Ishikawa (cell line): ENCODE data around the gene FGF2.

ENCODE experiments used
- CEBPB ChIP-seq: IDR thresholded peaks from 2 replicates; pipeline ENCODE4 v1.6.1; 2012
- CREB1 ChIP-seq: IDR thresholded peaks from 2 replicates; pipeline ENCODE4 v1.6.1; 2012; ENCODE audit warnings: low read depth
- EGR1 ChIP-seq: IDR thresholded peaks from 2 replicates; pipeline ENCODE4 v1.6.1; 2012
- EP300 ChIP-seq: IDR thresholded peaks from 2 replicates; pipeline ENCODE4 v1.6.1; 2012; ENCODE audit warnings: borderline replicate concordance
- FOXM1 ChIP-seq: IDR thresholded peaks from 2 replicates; pipeline ENCODE4 v1.6.1; 2012; ENCODE audit warnings: low read depth, borderline replicate concordance
- MAX ChIP-seq: IDR thresholded peaks from 2 replicates; pipeline ENCODE4 v1.6.1; 2012
- NFIC ChIP-seq: IDR thresholded peaks from 2 replicates; pipeline ENCODE4 v1.6.1; 2012
- RAD21 ChIP-seq: IDR thresholded peaks from 2 replicates; pipeline ENCODE4 v1.6.1; 2012; ENCODE audit warnings: low read depth
- REST ChIP-seq: IDR thresholded peaks from 2 replicates; pipeline ENCODE4 v1.6.1; 2012; ENCODE audit warnings: low read depth, mild to moderate bottlenecking
- TAF1 ChIP-seq: IDR thresholded peaks from 2 replicates; pipeline ENCODE4 v1.6.1; 2012; ENCODE audit warnings: low read depth, mild to moderate bottlenecking
- TCF12 ChIP-seq: IDR thresholded peaks from 2 replicates; pipeline ENCODE4 v1.6.1; 2012; ENCODE audit warnings: low read depth
- TEAD4 ChIP-seq: IDR thresholded peaks from 2 replicates; pipeline ENCODE4 v1.6.1; 2012
- USF1 ChIP-seq: IDR thresholded peaks from 2 replicates; pipeline ENCODE4 v1.6.1; 2012
- YY1 ChIP-seq: IDR thresholded peaks from 2 replicates; pipeline ENCODE4 v1.6.1; 2012; ENCODE audit warnings: low read depth
- ZBTB7A ChIP-seq: IDR thresholded peaks from 2 replicates; pipeline ENCODE4 v1.6.1; 2012; ENCODE audit warnings: low read depth

FGF2 gene

GRCh38 chr4:122827258-122827878, 737 bp downstream of the FGF2 start:
- TF ChIP-seq MAX (0 out of 2 replicates have a peak, but pooled peaks have one; percentile 37), CREB1 (no peak)

GRCh38 chr4:122827879-122828601, 1.4 kb downstream of the FGF2 start:
- TF ChIP-seq TAF1, result no peak

- TF ChIP-seq YY1 (no peak), REST (no peak), FOXM1 (no peak), MAX (no peak), NFIC (no peak), TCF12 (no peak), CREB1 (no peak), TAF1 (no peak), USF1 (no peak), ZBTB7A (no peak), EGR1 (no peak), TEAD4 (no peak), EP300 (no peak), RAD21 (no peak), CEBPB (no peak)
These were observed 3.9 kb downstream of the FGF2 start for GRCh38 chr4:122830426-122831095.

GRCh38 chr4:122831515-122832196, 5.0 kb downstream of the FGF2 start:
- TF ChIP-seq REST (no peak), TAF1 (no peak), ZBTB7A (no peak), MAX (no peak), EP300 (no peak), NFIC (no peak), CEBPB (no peak), TEAD4 (no peak), TCF12 (no peak), YY1 (no peak)

GRCh38 chr4:122832732-122833131, 6.1 kb downstream of the FGF2 start:
- TF ChIP-seq YY1, result no peak
- no peak for TF ChIP-seq RAD21
- no peak for TF ChIP-seq USF1
- TF ChIP-seq TEAD4, result no peak
- no peak for TF ChIP-seq TAF1
- TF ChIP-seq CREB1, result no peak
- TF ChIP-seq CEBPB, result no peak
- TF ChIP-seq EP300, result no peak
- TF ChIP-seq ZBTB7A, result no peak
- no peak for TF ChIP-seq TCF12
- TF ChIP-seq FOXM1, result no peak
- TF ChIP-seq REST, result no peak
- no peak for TF ChIP-seq EGR1
- TF ChIP-seq MAX, result no peak
- no peak for TF ChIP-seq NFIC
